Nephron (organoid): ENCODE data around the gene KCNT2.

ENCODE experiments used
- H3K27ac Mint-ChIP-seq, 3 experiments: 2 replicates each; pipeline ENCODE4 v1.8.0; 2020; ENCODE audit warnings: mixed read lengths in 3 of 3, mild to moderate bottlenecking in 2 of 3, moderate library complexity in 1 of 3
- H3K27me3 Mint-ChIP-seq: 2 replicates; pipeline ENCODE4 v1.8.0; 2021; ENCODE audit warnings: low read depth, mild to moderate bottlenecking, moderate library complexity, mixed read lengths
- H3K36me3 Mint-ChIP-seq: 2 replicates; pipeline ENCODE4 v1.8.0; 2020; ENCODE audit warnings: low read depth, mixed read lengths
- H3K4me1 Mint-ChIP-seq: 2 replicates; pipeline ENCODE4 v1.8.0; 2020; ENCODE audit warnings: mixed read lengths
- H3K4me3 Mint-ChIP-seq, 3 experiments: 2 replicates each; pipeline ENCODE4 v1.8.0; 2020; ENCODE audit warnings: mild to moderate bottlenecking in 3 of 3, mixed read lengths in 3 of 3, moderate library complexity in 2 of 3
- H3K9me3 Mint-ChIP-seq: 2 replicates; pipeline ENCODE4 v1.8.0; 2020; ENCODE audit warnings: mixed read lengths
- TF ChIP-seq, protein P1 (sequence below), 3 experiments: fragments of 200-600 bp; sonication (generic); IDR thresholded peaks; one replicate each; pipeline ENCODE4 v1.5.0; 2021; ENCODE audit warnings: antibody characterized with exemption in 3 of 3; ENCODE audit not compliant: unreplicated experiment in 3 of 3

The KCNT2 gene

DNA sequence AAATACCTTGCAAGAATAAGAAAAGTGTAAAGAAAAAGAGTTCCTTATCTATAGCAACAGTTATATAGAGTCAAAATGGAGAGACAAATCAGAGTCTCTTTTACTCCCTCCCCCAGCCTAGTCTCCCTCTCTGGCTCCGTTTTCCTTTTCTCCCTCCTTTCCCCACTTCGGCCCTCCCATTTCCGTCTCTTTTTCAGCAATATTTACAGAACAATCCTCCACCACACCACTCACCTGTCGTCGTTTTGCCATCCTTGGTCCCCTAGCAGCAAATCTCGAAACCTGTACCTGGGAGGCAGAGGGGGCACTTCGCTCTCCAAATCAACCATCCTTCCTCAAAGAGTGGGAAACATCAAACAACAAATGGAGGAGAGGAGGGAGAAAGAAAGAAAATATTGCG is 259 bp downstream of the KCNT2 start:
- H3K4me3 Mint-ChIP-seq, result peak overlapping the region; percentile 96 to 98 (median 97)
- no peaks in the 10 kb centered on the region for H3K9me3 Mint-ChIP-seq
- H3K27me3 Mint-ChIP-seq, result no peaks in the 10 kb centered on the region
- H3K27ac Mint-ChIP-seq, result peak overlapping the region; percentile 77 to 96 (median 89)
- TF ChIP-seq, protein P1, sequence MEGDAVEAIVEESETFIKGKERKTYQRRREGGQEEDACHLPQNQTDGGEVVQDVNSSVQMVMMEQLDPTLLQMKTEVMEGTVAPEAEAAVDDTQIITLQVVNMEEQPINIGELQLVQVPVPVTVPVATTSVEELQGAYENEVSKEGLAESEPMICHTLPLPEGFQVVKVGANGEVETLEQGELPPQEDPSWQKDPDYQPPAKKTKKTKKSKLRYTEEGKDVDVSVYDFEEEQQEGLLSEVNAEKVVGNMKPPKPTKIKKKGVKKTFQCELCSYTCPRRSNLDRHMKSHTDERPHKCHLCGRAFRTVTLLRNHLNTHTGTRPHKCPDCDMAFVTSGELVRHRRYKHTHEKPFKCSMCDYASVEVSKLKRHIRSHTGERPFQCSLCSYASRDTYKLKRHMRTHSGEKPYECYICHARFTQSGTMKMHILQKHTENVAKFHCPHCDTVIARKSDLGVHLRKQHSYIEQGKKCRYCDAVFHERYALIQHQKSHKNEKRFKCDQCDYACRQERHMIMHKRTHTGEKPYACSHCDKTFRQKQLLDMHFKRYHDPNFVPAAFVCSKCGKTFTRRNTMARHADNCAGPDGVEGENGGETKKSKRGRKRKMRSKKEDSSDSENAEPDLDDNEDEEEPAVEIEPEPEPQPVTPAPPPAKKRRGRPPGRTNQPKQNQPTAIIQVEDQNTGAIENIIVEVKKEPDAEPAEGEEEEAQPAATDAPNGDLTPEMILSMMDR (IDR thresholded peaks at IDR 0.05; ENCODE audit: unreplicated experiment in 3 of 3), result no peak
- H3K36me3 Mint-ChIP-seq, result peaks cover 4% of the 10 kb centered on the region
- H3K4me1 Mint-ChIP-seq, result peaks cover 24% of the 10 kb centered on the region

DNA sequence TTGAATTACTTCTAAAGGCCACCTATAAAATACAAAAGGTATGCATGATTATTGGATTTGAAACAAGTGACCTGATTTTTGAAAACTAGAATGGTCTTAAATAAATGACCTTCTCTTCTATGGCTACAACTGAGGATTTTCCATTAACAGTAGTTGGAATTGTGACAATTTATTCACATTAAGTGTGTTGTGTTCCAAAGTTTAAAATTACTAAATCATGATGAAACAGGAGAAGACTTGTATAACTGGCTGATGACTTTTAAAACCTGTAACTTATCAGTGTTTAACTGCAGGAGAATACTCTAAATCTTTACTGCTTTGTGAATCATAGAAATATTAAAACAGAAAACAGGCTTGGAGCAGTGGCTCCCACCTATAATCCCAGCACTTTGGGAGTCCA is 4.6 kb downstream of the KCNT2 start:
- H3K4me3 Mint-ChIP-seq, result no peak overlapping the region
- no peak overlapping the region for H3K27ac Mint-ChIP-seq
- H3K4me1 Mint-ChIP-seq, result peaks cover 20% of the 10 kb centered on the region
- peaks cover 10% of the 10 kb centered on the region for H3K36me3 Mint-ChIP-seq
- no peaks in the 10 kb centered on the region for H3K9me3 Mint-ChIP-seq
- TF ChIP-seq, protein P1 (IDR thresholded peaks at IDR 0.05; ENCODE audit: unreplicated experiment in 3 of 3), result no peak
- H3K27me3 Mint-ChIP-seq, result no peaks in the 10 kb centered on the region

DNA sequence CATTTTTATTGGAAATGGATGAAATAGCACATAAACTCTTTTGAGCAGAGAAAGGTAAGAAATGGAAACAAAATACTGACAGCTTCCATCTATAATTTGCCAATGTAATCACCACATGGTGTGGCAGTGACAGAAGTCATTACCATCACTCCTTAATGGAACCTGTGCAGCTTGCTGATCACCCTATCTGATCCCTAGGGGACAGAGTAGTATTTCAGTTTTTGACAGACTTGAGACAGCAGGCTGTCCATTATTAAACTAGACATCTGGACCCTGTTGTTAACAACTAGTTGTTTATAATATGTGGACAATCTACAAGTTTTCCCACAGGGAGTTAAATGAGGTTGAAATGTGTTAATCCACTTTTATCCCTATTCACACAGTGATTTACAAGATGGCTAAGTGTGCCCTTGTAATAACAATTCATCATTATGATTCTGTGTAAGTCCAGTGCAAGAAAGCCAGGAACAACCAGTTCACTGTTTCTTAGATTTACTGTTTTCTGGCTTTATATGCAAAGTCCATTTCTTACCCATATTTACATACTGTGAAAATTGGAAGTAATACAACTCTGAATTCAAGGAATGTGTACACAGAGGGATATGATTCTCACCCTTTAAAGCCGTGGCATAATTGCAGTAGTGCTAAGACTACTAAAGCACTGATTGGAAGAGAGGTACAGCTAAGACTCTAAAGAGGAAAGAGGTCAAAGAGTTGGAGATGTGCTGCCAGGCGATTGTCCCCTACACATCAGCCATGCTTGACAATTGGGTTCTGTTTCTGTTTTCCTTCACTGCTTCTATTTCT is 9.1 kb downstream of the KCNT2 start:
- Mint-ChIP-seq H3K4me1 (no peaks in the 10 kb centered on the region), H3K9me3 (no peaks in the 10 kb centered on the region), H3K27ac (no peak overlapping the region), H3K4me3 (no peak overlapping the region), H3K27me3 (no peaks in the 10 kb centered on the region), H3K36me3 (peaks cover 19% of the 10 kb centered on the region)
- TF ChIP-seq, protein P1 (IDR thresholded peaks at IDR 0.05; ENCODE audit: unreplicated experiment in 3 of 3), result no peak

DNA sequence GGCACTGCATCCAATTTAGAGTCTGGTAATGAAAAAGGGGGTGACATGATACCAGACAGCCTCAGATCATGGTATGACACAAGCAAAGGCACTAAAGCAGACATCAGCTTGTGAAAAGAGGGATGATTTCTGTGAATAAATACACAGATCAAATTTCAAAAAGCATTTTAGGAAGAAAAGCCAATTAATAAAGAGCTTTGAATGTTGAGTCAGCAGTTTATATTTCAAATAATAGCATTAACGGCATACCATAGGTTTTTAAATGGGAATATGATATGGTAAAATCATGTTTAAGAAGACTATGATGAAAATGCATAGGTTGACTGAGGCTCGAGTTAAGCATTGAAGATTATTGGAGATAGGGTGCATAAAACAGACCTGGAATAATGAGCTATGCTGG is 13.5 kb downstream of the KCNT2 start:
- Mint-ChIP-seq H3K9me3 (no peaks in the 10 kb centered on the region), H3K4me3 (no peak overlapping the region), H3K27ac (no peak overlapping the region), H3K36me3 (peaks cover 9% of the 10 kb centered on the region), H3K27me3 (no peaks in the 10 kb centered on the region), H3K4me1 (no peaks in the 10 kb centered on the region)
- TF ChIP-seq, protein P1 (IDR thresholded peaks at IDR 0.05; ENCODE audit: unreplicated experiment in 3 of 3), result no peak

DNA sequence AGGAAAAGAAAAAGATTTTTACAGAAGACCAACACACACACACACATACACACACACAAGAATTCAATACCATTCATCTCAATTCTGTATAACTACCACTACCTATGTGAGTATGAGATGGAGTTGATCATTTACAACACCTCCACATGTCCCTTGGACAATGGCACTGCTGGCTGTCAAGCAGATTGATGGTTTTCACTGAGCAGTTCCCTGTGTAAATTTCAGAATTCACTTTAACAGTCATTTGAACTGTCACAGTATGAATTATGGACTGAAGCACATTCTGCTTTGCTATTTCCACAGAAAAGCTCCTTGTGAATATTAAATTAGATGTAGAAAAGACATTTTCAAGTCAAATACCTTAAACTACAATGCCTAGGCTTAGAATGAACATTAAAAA is 14.3 kb downstream of the KCNT2 start:
- H3K9me3 Mint-ChIP-seq, result no peaks in the 10 kb centered on the region
- no peak overlapping the region for H3K27ac Mint-ChIP-seq
- no peaks in the 10 kb centered on the region for H3K4me1 Mint-ChIP-seq
- H3K27me3 Mint-ChIP-seq, result no peaks in the 10 kb centered on the region
- H3K36me3 Mint-ChIP-seq, result peaks cover 9% of the 10 kb centered on the region
- TF ChIP-seq, protein P1 (IDR thresholded peaks at IDR 0.05; ENCODE audit: unreplicated experiment in 3 of 3), result no peak
- no peak overlapping the region for H3K4me3 Mint-ChIP-seq

DNA sequence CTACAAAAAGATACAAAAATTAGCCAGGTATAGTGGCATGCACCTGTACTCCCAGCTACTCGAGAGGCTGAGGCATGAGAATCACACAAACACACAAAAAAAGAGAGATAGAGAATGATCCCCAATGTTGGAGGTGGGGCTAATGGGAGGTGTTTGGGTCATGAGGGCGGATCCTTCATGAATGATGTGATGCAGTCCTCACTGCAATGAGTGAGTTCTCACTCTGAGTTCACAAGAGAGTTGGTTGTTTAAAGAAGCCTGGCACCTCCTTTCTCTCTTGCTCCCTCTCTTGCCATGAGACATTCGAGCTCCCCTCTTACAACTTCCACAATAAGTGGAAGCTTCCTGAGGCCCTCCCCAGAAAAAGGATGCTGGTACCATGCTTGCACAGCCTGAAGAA is 17.3 kb downstream of the KCNT2 start:
- H3K36me3 Mint-ChIP-seq, result peaks cover 4% of the 10 kb centered on the region
- no peaks in the 10 kb centered on the region for H3K27me3 Mint-ChIP-seq
- H3K9me3 Mint-ChIP-seq, result no peaks in the 10 kb centered on the region
- no peaks in the 10 kb centered on the region for H3K4me1 Mint-ChIP-seq
- TF ChIP-seq, protein P1 (IDR thresholded peaks at IDR 0.05; ENCODE audit: unreplicated experiment in 3 of 3), result no peak
- H3K4me3 Mint-ChIP-seq, result no peak overlapping the region
- no peak overlapping the region for H3K27ac Mint-ChIP-seq
